ENCODE data around the gene USP5. TPM values are rescaled to one million over a fixed set of nuclear protein-coding genes. Genes with fewer than 3 reads are reported as not detected.

USP5 gene
- total RNA-seq, 1 experiment from 2014 or later = 230 TPM

GRCh38 chr12:6894321-6894720, 42.4 kb downstream of the USP5 start:
- POLR2A ChIA-PET = no interaction called here
- TF ChIP-seq, protein P1, sequence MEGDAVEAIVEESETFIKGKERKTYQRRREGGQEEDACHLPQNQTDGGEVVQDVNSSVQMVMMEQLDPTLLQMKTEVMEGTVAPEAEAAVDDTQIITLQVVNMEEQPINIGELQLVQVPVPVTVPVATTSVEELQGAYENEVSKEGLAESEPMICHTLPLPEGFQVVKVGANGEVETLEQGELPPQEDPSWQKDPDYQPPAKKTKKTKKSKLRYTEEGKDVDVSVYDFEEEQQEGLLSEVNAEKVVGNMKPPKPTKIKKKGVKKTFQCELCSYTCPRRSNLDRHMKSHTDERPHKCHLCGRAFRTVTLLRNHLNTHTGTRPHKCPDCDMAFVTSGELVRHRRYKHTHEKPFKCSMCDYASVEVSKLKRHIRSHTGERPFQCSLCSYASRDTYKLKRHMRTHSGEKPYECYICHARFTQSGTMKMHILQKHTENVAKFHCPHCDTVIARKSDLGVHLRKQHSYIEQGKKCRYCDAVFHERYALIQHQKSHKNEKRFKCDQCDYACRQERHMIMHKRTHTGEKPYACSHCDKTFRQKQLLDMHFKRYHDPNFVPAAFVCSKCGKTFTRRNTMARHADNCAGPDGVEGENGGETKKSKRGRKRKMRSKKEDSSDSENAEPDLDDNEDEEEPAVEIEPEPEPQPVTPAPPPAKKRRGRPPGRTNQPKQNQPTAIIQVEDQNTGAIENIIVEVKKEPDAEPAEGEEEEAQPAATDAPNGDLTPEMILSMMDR (IDR thresholded peaks at IDR 0.05; ENCODE audit: insufficient read depth in 1 of 2, low read depth in 1 of 2, low read length in 1 of 2, severe bottlenecking in 1 of 2, unreplicated experiment in 1 of 2) = no peak
- Mint-ChIP-seq H3K9me3 (ENCODE audit: unreplicated experiment) (no peaks in the 10 kb centered on the region), H3K36me3 (ENCODE audit: insufficient read depth, unreplicated experiment) (peaks cover 25% of the 10 kb centered on the region), H3K4me1 (ENCODE audit: low read depth, unreplicated experiment) (peaks cover 1% of the 10 kb centered on the region), H3K4me3 (ENCODE audit: unreplicated experiment) (no peak overlapping the region), H3K27me3 (ENCODE audit: insufficient read depth, unreplicated experiment) (no peaks in the 10 kb centered on the region), H3K27ac (ENCODE audit: unreplicated experiment) (no peak overlapping the region)
- DNase-seq = no peak
- CTCF ChIA-PET = interaction anchor here (0.6 to 1.7 kb wide), 2 partner anchors 25 to 52 kb away, joined by 3 to 5 read pairs; no protein-coding TSS in a partner anchor
- Histone ChIP-seq H3K9me3 (no peaks in the 10 kb centered on the region), H3K27me3 (replicated peaks; ENCODE audit: control insufficient read depth, insufficient read depth, low read length) (no peaks in the 10 kb centered on the region), H3K4me3 (ENCODE audit: low read depth, low read length) (no peak overlapping the region), H3K36me3 (ENCODE audit: control insufficient read depth, insufficient read depth, low read length) (no peaks in the 10 kb centered on the region), H3K4me1 (peaks cover 15% of the 10 kb centered on the region)
- BruUV-seq (replicated peaks) = no TSS peak
- intact Hi-C loops (cut with micrococcal nuclease; ENCODE audit: unreplicated experiment) = no loop called here

- Mint-ChIP-seq H3K27ac (ENCODE audit: unreplicated experiment) (no peak overlapping the region), H3K4me3 (ENCODE audit: unreplicated experiment) (no peak overlapping the region), H3K4me1 (ENCODE audit: low read depth, unreplicated experiment) (peaks cover 6% of the 10 kb centered on the region), H3K9me3 (ENCODE audit: unreplicated experiment) (no peaks in the 10 kb centered on the region), H3K27me3 (ENCODE audit: insufficient read depth, unreplicated experiment) (no peaks in the 10 kb centered on the region), H3K36me3 (ENCODE audit: insufficient read depth, unreplicated experiment) (no peaks in the 10 kb centered on the region)
- no peak for DNase-seq
- H3K4me1 ChIP-seq = no peaks in the 10 kb centered on the region
- no TSS peak for BruUV-seq (replicated peaks)
- no peaks in the 10 kb centered on the region for H3K36me3 ChIP-seq (ENCODE audit: control insufficient read depth, insufficient read depth, low read length)
- ChIA-PET CTCF (interaction anchor here (0.8 kb wide), 1 partner anchor 28 kb away, joined by 4 read pairs; no protein-coding TSS in a partner anchor), POLR2A (no interaction called here)
- intact Hi-C loops (cut with micrococcal nuclease; ENCODE audit: unreplicated experiment) = no loop called here
- TF ChIP-seq, protein P1 (IDR thresholded peaks at IDR 0.05; ENCODE audit: insufficient read depth in 1 of 2, low read depth in 1 of 2, low read length in 1 of 2, severe bottlenecking in 1 of 2, unreplicated experiment in 1 of 2) = no peak
- H3K4me3 ChIP-seq (ENCODE audit: low read depth, low read length) = no peak overlapping the region
- no peaks in the 10 kb centered on the region for H3K27me3 ChIP-seq (replicated peaks; ENCODE audit: control insufficient read depth, insufficient read depth, low read length)
- H3K9me3 ChIP-seq = no peaks in the 10 kb centered on the region
These were observed 45.0 kb downstream of the USP5 start for GRCh38 chr12:6896846-6897435.

DNA sequence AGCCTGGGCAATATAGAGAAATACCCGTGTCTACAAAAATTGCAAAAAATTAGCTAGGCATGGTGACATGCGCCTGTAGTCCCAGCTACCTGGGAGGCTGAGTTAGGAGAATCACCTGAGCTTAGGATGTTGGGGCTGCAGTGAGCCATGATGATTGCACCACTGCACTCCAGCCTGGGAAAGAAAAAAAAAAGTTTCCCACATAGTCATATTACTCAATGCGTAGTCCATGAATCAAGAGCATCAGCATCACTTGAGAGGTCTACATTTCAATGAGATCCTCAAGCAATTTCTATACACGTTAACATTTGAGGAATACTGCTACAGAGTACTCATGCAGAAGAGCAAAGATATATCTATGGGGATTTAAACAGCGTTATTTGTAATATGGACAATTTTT, 47.5 kb downstream of the USP5 start:
- TF ChIP-seq, protein P1 (IDR thresholded peaks at IDR 0.05; ENCODE audit: insufficient read depth in 1 of 2, low read depth in 1 of 2, low read length in 1 of 2, severe bottlenecking in 1 of 2, unreplicated experiment in 1 of 2) = no peak
- Histone ChIP-seq H3K27me3 (replicated peaks; ENCODE audit: control insufficient read depth, insufficient read depth, low read length) (no peaks in the 10 kb centered on the region), H3K4me3 (ENCODE audit: low read depth, low read length) (no peak overlapping the region), H3K4me1 (peaks cover 15% of the 10 kb centered on the region), H3K9me3 (no peaks in the 10 kb centered on the region), H3K36me3 (ENCODE audit: control insufficient read depth, insufficient read depth, low read length) (no peaks in the 10 kb centered on the region)
- BruUV-seq (replicated peaks) = no TSS peak
- H3K36me3 Mint-ChIP-seq (ENCODE audit: insufficient read depth, unreplicated experiment) = no peaks in the 10 kb centered on the region
- no peak for DNase-seq
- H3K27me3 Mint-ChIP-seq (ENCODE audit: insufficient read depth, unreplicated experiment) = no peaks in the 10 kb centered on the region
- H3K4me1 Mint-ChIP-seq (ENCODE audit: low read depth, unreplicated experiment) = peaks cover 14% of the 10 kb centered on the region
- ChIA-PET POLR2A (no interaction called here), CTCF (no interaction called here)
- no peak overlapping the region for H3K27ac Mint-ChIP-seq (ENCODE audit: unreplicated experiment)
- no peak overlapping the region for H3K4me3 Mint-ChIP-seq (ENCODE audit: unreplicated experiment)
- no peaks in the 10 kb centered on the region for H3K9me3 Mint-ChIP-seq (ENCODE audit: unreplicated experiment)
- intact Hi-C loops (cut with micrococcal nuclease; ENCODE audit: unreplicated experiment) = no loop called here

Measured in Caco-2 (cell line).